ENCODE data around the gene SLC39A7.

Gene SLC39A7

GRCh38 chr6:33247977-33248642, 47.4 kb downstream of the SLC39A7 start:
- peak; percentile 89 for DNase-seq

DNA sequence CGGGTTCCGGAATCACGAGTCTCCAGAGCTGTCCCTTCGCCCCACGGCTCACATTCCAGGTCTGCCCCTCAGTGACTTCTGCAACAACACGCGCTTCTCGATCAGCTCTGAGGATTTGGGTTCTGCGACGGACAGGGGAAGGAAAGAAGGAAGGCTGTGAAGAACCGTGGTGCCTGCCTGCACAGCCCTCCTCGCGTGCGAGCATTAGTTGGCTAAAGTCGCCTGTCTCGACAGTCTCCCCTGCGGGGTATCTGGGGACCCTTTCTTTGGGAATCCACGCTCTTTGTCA, 47.9 kb downstream of the SLC39A7 start:
- DNase-seq: peak; percentile 35

- peak; percentile 97 for DNase-seq
These were observed 48.5 kb downstream of the SLC39A7 start for GRCh38 chr6:33248932-33249731.

- DNase-seq: no peak
These were observed 49.3 kb downstream of the SLC39A7 start for GRCh38 chr6:33249732-33250630.

DNA sequence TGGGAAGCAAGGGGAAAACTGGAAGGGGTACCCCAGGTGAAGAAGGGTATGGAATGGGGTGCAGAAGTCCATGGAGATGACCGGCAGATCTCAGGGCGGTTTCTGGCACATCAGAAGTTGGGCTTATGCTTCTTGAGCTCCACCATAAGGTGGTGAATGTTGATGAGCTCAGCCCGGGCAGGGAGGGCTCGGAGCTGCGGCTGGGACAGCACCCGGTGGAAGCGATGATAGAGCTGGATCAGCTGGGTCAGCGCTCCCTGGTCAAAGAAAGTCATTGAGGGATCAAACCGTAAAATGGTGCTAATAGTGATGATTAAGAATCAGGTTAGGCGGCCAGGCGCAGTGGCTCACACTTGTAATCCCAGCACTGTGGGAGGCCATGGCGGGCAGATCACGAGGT, 50.1 kb downstream of the SLC39A7 start:
- DNase-seq: no peak

- DNase-seq: no peak
These were observed 50.8 kb downstream of the SLC39A7 start for GRCh38 chr6:33251395-33252012.

- no peak for DNase-seq
These were observed 52.1 kb downstream of the SLC39A7 start for GRCh38 chr6:33252759-33253158.

Measured in NCI-H1694 (cell line).